Peyer's patch (tissue), 4 donors: ENCODE results near the gene NID1. TPM values are rescaled to one million over a fixed set of nuclear protein-coding genes. Genes with fewer than 3 reads are reported as not detected.

ENCODE experiments used
- DNase-seq, 3 donors: peaks; one replicate each; pipeline ENCODE4 v3.0.0-alpha.2; 2017 to 2019
- H3K27ac ChIP-seq, 4 donors: fragments of 200-600 bp; sonication (generic); one replicate each; pipeline ENCODE4 v1.5.1; 2016 to 2019
- H3K27me3 ChIP-seq, 2 donors: fragments of 200-600 bp; sonication (generic); one replicate each; pipeline ENCODE4 v1.5.1; 2019
- H3K36me3 ChIP-seq, 3 donors: fragments of 200-600 bp; sonication (generic); one replicate each; pipeline ENCODE4 v1.5.1; 2016 to 2019
- H3K4me1 ChIP-seq, 4 donors: fragments of 200-600 bp; sonication (generic); one replicate each; pipeline ENCODE4 v1.5.1; 2016 to 2019
- H3K4me3 ChIP-seq, 4 donors: fragments of 200-600 bp; sonication (generic); 1 replicate in 3 of 4; 2 replicates in 1 of 4; pipeline ENCODE4 v1.5.1; 2016 to 2019; ENCODE audit warnings: mild to moderate bottlenecking in 1 of 4
- H3K9me3 ChIP-seq, 4 donors: fragments of 200-600 bp; sonication (generic); one replicate each; pipeline ENCODE4 v1.5.1; 2016 to 2019; ENCODE audit warnings: mild to moderate bottlenecking in 1 of 4
- POLR2A ChIP-seq, 2 donors: fragments of 450-650 bp; IDR thresholded peaks; one replicate each; pipeline ENCODE4 v1.5.1; 2017; ENCODE audit warnings: antibody characterized with exemption in 2 of 2, mild to moderate bottlenecking in 2 of 2, moderate library complexity in 2 of 2
- total RNA-seq, 4 donors: library from RNA; depleted of rRNA; stranded (reverse); fragments of >200 nt; gene quantifications; one replicate each; pipeline ENCODE4 v1.1.0, GENCODE V29; 2016
- TF ChIP-seq, protein P1 (sequence below), 6 experiments: fragments of 450-650 bp in 4 of 6; fragments of 200-600 bp in 2 of 6; sonication (generic) in 1 of 6; IDR thresholded peaks; one replicate each; pipeline ENCODE4 v1.5.1; 2017 to 2019; ENCODE audit warnings: antibody characterized with exemption in 6 of 6, mild to moderate bottlenecking in 3 of 6, moderate library complexity in 1 of 6

Gene NID1
- total RNA-seq, 4 donors from 2014 or later = 20.5 to 92.4 (median 62.0) TPM

DNA sequence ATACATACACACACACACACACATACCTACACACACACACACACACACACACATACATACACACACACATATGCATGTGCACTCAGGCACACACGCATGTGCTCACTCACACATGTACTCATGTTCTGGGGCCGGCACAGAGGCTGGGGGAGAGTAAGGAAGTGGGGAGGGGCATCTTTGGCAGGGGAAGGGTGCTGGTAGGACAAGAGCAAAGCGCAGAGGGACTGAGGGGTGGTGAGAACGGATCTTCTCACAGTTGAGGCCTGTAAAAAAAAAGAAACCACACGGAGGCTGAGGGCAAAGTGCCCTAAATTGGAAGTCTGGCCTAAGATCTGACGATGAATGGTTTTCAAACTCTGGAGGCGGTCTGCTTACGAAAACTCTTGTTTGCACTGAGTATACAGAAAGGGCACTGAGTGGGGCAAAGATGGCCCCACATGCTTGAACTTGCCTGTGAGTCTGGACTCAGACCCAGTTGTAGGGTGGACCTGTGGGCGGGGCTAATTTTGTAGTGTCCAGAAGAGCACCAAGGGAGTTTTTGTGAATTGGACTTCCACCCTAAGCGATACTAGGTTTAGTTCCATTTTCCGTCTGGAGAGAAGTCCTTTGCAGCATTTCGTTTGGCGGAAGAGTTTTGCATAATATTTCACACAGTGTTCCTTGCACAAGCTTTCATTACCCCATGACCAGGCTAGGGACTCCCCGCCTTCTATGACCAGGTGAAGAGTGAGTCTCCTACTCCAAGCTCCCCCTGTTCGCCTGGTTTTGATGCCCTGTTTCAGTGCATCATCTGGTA, 118.9 kb downstream of the NID1 start:
- DNase-seq = peak in 2 of 3 donors; percentile 59 to 62
- H3K27ac ChIP-seq = peak overlapping the region in 2 of 4 donors; percentile 3 to 65

DNA sequence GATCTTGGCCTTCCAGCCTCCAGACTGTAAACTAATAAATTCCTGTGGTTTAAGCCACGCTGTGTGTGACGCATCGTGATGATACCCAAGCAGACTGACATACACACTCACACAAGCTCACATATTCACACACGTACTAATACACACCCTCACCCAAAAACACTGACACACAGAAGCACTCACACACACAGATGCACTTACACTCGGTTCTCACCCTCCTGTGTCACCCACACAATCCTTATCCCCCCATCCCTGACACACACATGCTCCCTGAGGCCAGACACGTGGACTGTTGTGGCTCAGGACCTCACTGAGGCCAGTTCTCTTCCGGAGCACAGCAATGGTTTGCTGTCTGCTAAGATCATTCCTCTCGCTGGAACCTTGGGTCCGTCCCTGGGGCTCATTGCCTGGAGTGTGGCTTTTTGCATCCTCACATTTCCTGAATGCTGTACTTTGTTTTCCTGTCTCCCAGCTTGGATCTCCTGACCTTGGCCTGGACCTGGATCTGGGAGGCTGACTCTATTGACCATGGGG, 121.2 kb downstream of the NID1 start:
- peak overlapping the region in 1 of 4 donors; percentile 25 for H3K27ac ChIP-seq
- H3K27me3 ChIP-seq = no peaks in the 10 kb centered on the region

More for the DNA sequence above, 118.9 kb downstream of the NID1 start:
- H3K4me1 ChIP-seq = no peaks in the 10 kb centered on the region
- TF ChIP-seq, protein P1, sequence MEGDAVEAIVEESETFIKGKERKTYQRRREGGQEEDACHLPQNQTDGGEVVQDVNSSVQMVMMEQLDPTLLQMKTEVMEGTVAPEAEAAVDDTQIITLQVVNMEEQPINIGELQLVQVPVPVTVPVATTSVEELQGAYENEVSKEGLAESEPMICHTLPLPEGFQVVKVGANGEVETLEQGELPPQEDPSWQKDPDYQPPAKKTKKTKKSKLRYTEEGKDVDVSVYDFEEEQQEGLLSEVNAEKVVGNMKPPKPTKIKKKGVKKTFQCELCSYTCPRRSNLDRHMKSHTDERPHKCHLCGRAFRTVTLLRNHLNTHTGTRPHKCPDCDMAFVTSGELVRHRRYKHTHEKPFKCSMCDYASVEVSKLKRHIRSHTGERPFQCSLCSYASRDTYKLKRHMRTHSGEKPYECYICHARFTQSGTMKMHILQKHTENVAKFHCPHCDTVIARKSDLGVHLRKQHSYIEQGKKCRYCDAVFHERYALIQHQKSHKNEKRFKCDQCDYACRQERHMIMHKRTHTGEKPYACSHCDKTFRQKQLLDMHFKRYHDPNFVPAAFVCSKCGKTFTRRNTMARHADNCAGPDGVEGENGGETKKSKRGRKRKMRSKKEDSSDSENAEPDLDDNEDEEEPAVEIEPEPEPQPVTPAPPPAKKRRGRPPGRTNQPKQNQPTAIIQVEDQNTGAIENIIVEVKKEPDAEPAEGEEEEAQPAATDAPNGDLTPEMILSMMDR (IDR thresholded peaks at IDR 0.05) = no peak
- TF ChIP-seq POLR2A (IDR thresholded peaks at IDR 0.05) = no peak
- no peaks in the 10 kb centered on the region for H3K27me3 ChIP-seq
- H3K4me3 ChIP-seq = no peak overlapping the region
- H3K36me3 ChIP-seq = no peaks in the 10 kb centered on the region
- H3K9me3 ChIP-seq = no peaks in the 10 kb centered on the region

DNA sequence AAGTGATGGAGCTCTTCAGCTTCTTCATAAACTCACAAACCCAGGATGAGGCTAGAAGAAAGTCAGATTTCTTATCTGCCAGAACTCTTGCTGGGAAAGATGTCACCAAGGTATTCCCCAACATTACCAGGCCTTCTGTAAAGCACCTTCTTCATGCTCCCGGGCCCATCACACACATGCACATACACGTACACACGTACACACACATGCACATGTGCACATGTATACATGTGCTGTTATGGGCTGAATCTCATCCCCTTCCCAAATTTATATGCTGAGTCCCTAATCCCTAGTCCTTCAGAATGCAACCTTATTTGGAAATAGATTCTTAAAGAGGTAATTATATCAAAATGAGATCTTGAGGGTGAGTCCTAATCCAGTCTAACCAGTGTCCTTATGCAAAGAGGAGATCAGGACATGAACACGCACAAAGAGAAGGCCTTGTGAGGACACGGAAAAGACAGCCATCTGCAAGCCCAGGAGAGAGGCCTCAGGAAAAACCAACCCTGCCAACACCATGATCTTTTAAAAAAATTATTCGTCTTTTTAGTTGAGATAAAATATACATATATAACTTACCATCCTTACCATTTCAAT, 121.8 kb downstream of the NID1 start:
- no peaks in the 10 kb centered on the region for H3K36me3 ChIP-seq
- peaks cover 0 to 7% (median 4%) of the 10 kb centered on the region in 4 donors for H3K4me1 ChIP-seq
- no peaks in the 10 kb centered on the region for H3K9me3 ChIP-seq
- no peak for TF ChIP-seq POLR2A (IDR thresholded peaks at IDR 0.05)
- TF ChIP-seq, protein P1 (IDR thresholded peaks at IDR 0.05) = no peak
- no peaks in the 10 kb centered on the region for H3K27me3 ChIP-seq
- no peak overlapping the region for H3K4me3 ChIP-seq
- DNase-seq = no peak
- H3K27ac ChIP-seq = no peak overlapping the region

More for the DNA sequence above, 121.2 kb downstream of the NID1 start:
- DNase-seq = no peak
- H3K4me3 ChIP-seq = no peak overlapping the region
- TF ChIP-seq, protein P1 (IDR thresholded peaks at IDR 0.05) = no peak
- no peak for TF ChIP-seq POLR2A (IDR thresholded peaks at IDR 0.05)
- H3K4me1 ChIP-seq = peaks cover 0 to 7% (median 3%) of the 10 kb centered on the region in 4 donors
- H3K9me3 ChIP-seq = no peaks in the 10 kb centered on the region
- H3K36me3 ChIP-seq = no peaks in the 10 kb centered on the region

DNA sequence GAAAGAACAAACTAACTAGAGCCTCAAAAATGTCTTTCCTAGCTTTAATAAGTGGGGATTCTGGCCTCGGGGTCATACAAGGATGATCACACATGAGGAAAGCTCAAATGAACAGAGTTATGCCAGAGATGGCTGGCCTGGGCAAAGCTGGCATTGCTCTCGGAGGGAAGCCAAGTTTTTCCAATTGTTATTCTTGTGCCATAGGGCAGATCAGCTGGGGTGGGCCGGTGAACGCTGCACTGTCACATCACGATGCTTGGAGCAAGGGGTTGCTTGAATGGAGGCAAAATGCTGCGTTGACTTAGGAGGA, 122.3 kb downstream of the NID1 start:
- H3K27ac ChIP-seq = peak overlapping the region in 1 of 4 donors; percentile 43
- TF ChIP-seq POLR2A (IDR thresholded peaks at IDR 0.05) = no peak
- TF ChIP-seq, protein P1 (IDR thresholded peaks at IDR 0.05) = no peak
- H3K4me1 ChIP-seq = peaks cover 0 to 7% (median 7%) of the 10 kb centered on the region in 4 donors
- DNase-seq = no peak
- no peaks in the 10 kb centered on the region for H3K36me3 ChIP-seq
- H3K4me3 ChIP-seq = no peak overlapping the region
- H3K27me3 ChIP-seq = no peaks in the 10 kb centered on the region
- no peaks in the 10 kb centered on the region for H3K9me3 ChIP-seq

DNA sequence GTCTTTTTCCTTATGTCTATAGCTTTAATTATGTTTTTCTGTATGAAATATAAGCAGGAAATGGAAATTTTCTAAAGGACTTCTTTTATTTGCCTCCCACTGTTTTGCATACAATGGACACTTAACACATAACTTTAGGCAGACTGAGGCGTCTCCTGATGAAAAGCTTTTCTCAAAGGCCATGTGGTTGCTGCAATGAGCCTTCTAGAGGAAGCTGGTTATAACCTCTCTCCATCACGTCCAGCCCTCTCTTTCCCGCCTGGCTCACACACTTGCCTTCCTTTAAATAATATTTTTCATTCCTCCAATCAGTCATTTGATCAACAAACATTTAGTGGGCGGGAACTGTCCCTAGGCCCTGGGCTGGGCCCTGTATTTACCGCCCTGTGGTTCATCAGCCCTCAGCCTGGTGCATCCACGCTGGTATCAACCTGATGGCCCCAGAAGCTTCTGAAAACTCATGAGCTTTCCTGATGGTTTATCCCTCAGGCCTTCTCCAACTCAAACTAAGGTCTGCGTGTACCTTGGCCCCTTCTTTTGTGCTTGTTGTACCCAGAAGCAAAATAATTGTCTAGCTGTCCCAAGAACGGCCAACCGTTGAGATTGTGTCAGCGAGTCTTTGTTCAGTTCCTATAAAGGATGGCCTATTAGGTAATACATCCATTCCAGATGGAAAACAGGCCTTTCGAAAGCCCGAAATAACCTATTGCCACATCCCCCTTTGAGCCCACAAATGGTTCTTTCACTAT, 122.8 kb downstream of the NID1 start:
- Histone ChIP-seq H3K36me3 (no peaks in the 10 kb centered on the region), H3K4me1 (peaks cover 0 to 12% (median 7%) of the 10 kb centered on the region in 4 donors), H3K9me3 (no peaks in the 10 kb centered on the region), H3K4me3 (no peak overlapping the region), H3K27ac (peak overlapping the region in 2 of 4 donors; percentile 33 to 43), H3K27me3 (no peaks in the 10 kb centered on the region)
- no peak for DNase-seq
- TF ChIP-seq POLR2A (IDR thresholded peaks at IDR 0.05) = no peak
- TF ChIP-seq, protein P1 (IDR thresholded peaks at IDR 0.05) = no peak
